ENCODE measurements around the gene SPARCL1. TPM values are rescaled to one million over a fixed set of nuclear protein-coding genes. Genes with fewer than 3 reads are reported as not detected.

SPARCL1 gene
- total RNA-seq, 1 donor from 2014 or later, result 6.3 TPM

DNA sequence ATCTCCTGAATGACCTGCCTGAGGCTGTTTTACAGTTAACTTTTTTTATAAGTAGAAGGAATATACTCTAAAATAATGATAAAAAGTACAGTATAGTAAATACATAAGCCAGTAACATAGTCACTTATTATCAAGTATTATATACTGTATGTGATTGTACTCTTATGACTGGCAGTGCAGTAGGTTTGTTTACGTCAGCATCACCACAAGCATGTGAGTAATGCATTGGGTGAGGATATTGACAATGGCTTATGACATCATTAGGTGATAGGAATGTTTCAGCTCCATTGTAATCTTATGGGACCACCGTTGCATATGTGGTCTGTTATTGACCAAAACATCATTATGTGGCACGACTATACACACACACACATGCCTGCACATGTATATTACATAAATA, 86.3 kb downstream of the SPARCL1 start:
- H3K27me3 Mint-ChIP-seq (ENCODE audit: low read depth), result no peaks in the 10 kb centered on the region
- H3K36me3 Mint-ChIP-seq, result peaks cover 56% of the 10 kb centered on the region
- DNase-seq (ENCODE audit: low spot score in 2 of 2, unreplicated experiment in 2 of 2), result no peak
- no peak overlapping the region for H3K27ac Mint-ChIP-seq
- no peaks in the 10 kb centered on the region for H3K4me1 Mint-ChIP-seq
- TF ChIP-seq, protein P1, sequence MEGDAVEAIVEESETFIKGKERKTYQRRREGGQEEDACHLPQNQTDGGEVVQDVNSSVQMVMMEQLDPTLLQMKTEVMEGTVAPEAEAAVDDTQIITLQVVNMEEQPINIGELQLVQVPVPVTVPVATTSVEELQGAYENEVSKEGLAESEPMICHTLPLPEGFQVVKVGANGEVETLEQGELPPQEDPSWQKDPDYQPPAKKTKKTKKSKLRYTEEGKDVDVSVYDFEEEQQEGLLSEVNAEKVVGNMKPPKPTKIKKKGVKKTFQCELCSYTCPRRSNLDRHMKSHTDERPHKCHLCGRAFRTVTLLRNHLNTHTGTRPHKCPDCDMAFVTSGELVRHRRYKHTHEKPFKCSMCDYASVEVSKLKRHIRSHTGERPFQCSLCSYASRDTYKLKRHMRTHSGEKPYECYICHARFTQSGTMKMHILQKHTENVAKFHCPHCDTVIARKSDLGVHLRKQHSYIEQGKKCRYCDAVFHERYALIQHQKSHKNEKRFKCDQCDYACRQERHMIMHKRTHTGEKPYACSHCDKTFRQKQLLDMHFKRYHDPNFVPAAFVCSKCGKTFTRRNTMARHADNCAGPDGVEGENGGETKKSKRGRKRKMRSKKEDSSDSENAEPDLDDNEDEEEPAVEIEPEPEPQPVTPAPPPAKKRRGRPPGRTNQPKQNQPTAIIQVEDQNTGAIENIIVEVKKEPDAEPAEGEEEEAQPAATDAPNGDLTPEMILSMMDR (IDR thresholded peaks at IDR 0.05; ENCODE audit: unreplicated experiment), result no peak
- no peak overlapping the region for H3K4me3 Mint-ChIP-seq
- H3K9me3 Mint-ChIP-seq, result no peaks in the 10 kb centered on the region

DNA sequence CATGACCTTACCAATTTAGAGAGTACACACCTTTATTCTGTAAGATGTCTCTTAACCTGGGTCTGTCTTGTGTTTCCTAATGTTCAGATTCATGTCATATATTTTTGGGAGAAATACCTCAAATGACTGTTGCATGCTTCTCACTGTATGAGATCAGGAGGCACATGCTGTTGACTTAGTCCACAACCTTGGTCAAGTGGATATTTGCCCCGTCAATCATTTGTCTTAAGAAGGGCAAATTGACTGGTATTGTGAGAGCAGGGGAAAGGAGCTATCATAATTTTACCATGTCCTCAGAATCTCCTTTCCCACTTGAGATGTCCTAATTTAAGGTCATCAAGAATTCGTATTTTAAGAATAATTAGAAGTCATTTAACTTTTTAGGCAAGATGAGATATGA, 95.8 kb downstream of the SPARCL1 start:
- Mint-ChIP-seq H3K4me1 (peaks cover 3% of the 10 kb centered on the region), H3K4me3 (no peak overlapping the region), H3K27me3 (ENCODE audit: low read depth) (no peaks in the 10 kb centered on the region), H3K9me3 (no peaks in the 10 kb centered on the region), H3K27ac (no peak overlapping the region), H3K36me3 (peaks cover 17% of the 10 kb centered on the region)
- TF ChIP-seq, protein P1 (IDR thresholded peaks at IDR 0.05; ENCODE audit: unreplicated experiment), result no peak
- no peak for DNase-seq (ENCODE audit: low spot score in 2 of 2, unreplicated experiment in 2 of 2)

DNA sequence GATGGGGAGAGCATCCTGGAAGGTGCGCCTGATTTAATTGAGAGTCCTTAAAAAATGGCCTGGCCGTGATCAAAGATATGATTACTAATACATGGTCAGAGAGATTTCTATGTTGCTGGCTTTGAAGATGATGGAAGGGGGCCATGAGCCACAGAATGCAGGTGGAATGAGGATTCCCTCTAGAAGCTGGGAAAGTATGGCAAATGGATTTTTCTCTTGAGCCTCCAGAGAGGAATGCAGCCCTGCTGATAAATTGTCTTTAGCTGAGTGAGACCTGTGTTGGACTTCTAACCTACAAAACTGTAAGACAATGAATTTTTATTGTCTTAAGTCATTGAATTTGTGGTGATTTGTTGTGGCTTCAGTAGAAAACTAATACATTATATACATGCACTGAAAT, 99.1 kb downstream of the SPARCL1 start:
- Mint-ChIP-seq H3K4me3 (no peak overlapping the region), H3K36me3 (no peaks in the 10 kb centered on the region), H3K27me3 (ENCODE audit: low read depth) (no peaks in the 10 kb centered on the region), H3K9me3 (no peaks in the 10 kb centered on the region), H3K4me1 (peaks cover 10% of the 10 kb centered on the region), H3K27ac (no peak overlapping the region)
- no peak for DNase-seq (ENCODE audit: low spot score in 2 of 2, unreplicated experiment in 2 of 2)
- TF ChIP-seq, protein P1 (IDR thresholded peaks at IDR 0.05; ENCODE audit: unreplicated experiment), result no peak

DNA sequence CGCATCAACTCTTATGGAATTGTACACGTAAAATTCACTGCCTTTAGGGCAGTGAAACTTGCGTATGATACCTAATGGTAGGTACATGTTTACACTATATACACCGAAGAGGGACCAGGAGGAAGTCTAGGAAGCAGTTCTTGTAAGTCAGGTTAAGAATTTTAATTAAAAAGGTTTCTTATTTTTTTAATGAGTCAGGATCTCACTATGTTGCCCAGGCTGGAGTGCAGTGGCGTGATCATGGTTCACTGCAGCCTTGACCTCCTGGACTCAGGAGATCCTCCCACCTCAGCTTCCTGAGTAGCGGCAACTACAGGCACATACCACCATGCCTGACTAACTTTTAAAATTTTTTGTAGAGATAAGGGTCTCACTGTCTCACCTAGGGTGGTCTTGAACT, 100.2 kb downstream of the SPARCL1 start:
- Mint-ChIP-seq H3K36me3 (no peaks in the 10 kb centered on the region), H3K27me3 (ENCODE audit: low read depth) (no peaks in the 10 kb centered on the region), H3K9me3 (no peaks in the 10 kb centered on the region), H3K4me3 (no peak overlapping the region), H3K27ac (no peak overlapping the region), H3K4me1 (peaks cover 15% of the 10 kb centered on the region)
- TF ChIP-seq, protein P1 (IDR thresholded peaks at IDR 0.05; ENCODE audit: unreplicated experiment), result no peak
- no peak for DNase-seq (ENCODE audit: low spot score in 2 of 2, unreplicated experiment in 2 of 2)

DNA sequence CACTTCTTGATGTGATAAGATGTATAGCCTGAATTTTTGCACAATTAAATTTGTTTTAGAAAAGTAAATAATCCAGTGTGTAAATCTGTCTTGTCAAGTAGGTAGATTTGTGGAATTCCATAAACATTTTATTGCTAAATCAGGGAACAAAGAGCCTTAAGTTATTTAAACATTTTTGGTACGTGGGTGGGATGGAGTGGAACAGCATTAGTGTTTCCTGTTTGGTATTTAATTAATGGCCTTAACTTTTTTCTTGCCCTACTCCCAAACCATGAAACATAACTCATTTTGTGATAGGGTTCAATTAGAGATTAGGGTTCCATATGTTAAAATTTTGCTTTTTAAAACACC, 101.7 kb downstream of the SPARCL1 start:
- Mint-ChIP-seq H3K27ac (no peak overlapping the region), H3K27me3 (ENCODE audit: low read depth) (no peaks in the 10 kb centered on the region), H3K4me3 (no peak overlapping the region), H3K9me3 (no peaks in the 10 kb centered on the region), H3K36me3 (no peaks in the 10 kb centered on the region), H3K4me1 (peaks cover 20% of the 10 kb centered on the region)
- no peak for DNase-seq (ENCODE audit: low spot score in 2 of 2, unreplicated experiment in 2 of 2)
- TF ChIP-seq, protein P1 (IDR thresholded peaks at IDR 0.05; ENCODE audit: unreplicated experiment), result no peak

DNA sequence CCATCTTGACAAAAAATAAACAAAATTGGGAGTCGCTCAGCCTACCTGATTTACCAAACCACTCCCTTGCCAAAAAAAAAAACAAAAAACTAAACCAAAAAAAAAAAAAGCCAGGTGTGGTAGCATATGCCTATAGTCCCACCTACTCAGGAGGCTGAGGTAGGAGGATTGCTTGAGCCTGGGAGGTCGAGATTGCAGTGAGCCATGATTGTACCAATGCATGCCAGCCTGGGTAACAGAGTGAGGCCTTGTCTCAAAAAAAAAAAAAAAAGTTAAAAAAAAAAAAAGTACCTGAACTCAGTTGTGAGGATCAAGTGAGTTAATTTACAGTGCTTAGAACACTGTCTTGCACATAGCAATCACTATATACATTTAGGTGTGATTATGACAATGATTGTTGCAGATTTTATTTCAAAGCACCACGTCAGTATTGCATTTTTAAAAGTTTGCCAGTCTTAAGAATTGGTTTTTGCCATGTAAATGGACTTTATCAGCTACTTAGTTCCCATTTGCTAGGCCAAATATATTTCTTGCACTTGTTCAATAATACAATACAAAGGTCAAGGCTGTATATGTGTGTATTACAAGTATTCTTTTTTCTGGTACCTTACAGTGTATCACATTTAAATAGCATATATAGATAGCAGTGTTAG, 102.2 kb downstream of the SPARCL1 start:
- Mint-ChIP-seq H3K4me1 (peaks cover 24% of the 10 kb centered on the region), H3K27me3 (ENCODE audit: low read depth) (no peaks in the 10 kb centered on the region), H3K36me3 (no peaks in the 10 kb centered on the region), H3K27ac (no peak overlapping the region), H3K4me3 (no peak overlapping the region), H3K9me3 (no peaks in the 10 kb centered on the region)
- TF ChIP-seq, protein P1 (IDR thresholded peaks at IDR 0.05; ENCODE audit: unreplicated experiment), result no peak
- DNase-seq (ENCODE audit: low spot score in 2 of 2, unreplicated experiment in 2 of 2), result no peak
